Right lobe of liver (tissue), 4 donors: ENCODE results near the gene C3orf22.

Experiments used
- CTCF ChIP-seq, 4 donors: fragments of 200-600 bp in 3 of 4; fragments of 450-650 bp in 1 of 4; IDR thresholded peaks; one replicate each; pipeline versions ENCODE4 v1.5.1 to v1.8.0; 2016 to 2022; ENCODE audit warnings: antibody characterized with exemption in 4 of 4, mild to moderate bottlenecking in 2 of 4
- POLR2A ChIP-seq: fragments of 450-650 bp; IDR thresholded peaks from one replicate; pipeline ENCODE4 v1.6.1; 2017; ENCODE audit warnings: antibody characterized with exemption, mild to moderate bottlenecking
- donor health status: DM: no; HTN: no; CAD: no.
- donor health status: DM: no; HTN: no; CAD: no.
- donor health status: DM: no; HTN: yes; CAD: no.

GRCh38 chr3:126528419-126528799, 30.3 kb downstream of the C3orf22 start:
- TF ChIP-seq CTCF (IDR thresholded peaks at IDR 0.05) = no peak
- TF ChIP-seq POLR2A = no peak
